Measurements from ENCODE around the gene HNF4A. TPM values are rescaled to one million over a fixed set of nuclear protein-coding genes. Genes with fewer than 3 reads are reported as not detected.

HNF4A gene
- total and polyA plus RNA-seq, 2 donors (not counting 3 experiments of a cell fraction or from before 2014, with no cell fraction given), result not detected

GRCh38 chr20:44358776-44359175 lies 3.3 kb downstream of the HNF4A start:
- no TSS peak for BruUV-seq (replicated peaks)
- dilution Hi-C loops (cut with MboI; ENCODE audit: extremely low pct_ligation_motif_present, low sequenced_read_pairs) (no loop called here), intact Hi-C loops (cut with micrococcal nuclease) (no loop called here)
- H3K9ac ChIP-seq (replicated peaks; ENCODE audit: extremely low read depth, insufficient read depth, low read length), result no peak overlapping the region
- H3K4me3 ChIP-seq (replicated peaks in 1 of 3; ENCODE audit: insufficient read depth in 1 of 3, low read depth in 1 of 3, low read length in 3 of 3), result no peak overlapping the region
- ChIA-PET POLR2A (no interaction called here), CTCF (interaction anchor here (1.0 kb wide), 1 partner anchor 25 kb away, joined by 3 read pairs; no protein-coding TSS in a partner anchor)
- H3K79me2 ChIP-seq (ENCODE audit: control insufficient read depth, insufficient read depth, low read length), result no peaks in the 10 kb centered on the region
- no peak overlapping the region for H2AFZ ChIP-seq (ENCODE audit: low read depth, low read length)
- TF ChIP-seq EZH2 (IDR thresholded peaks at IDR 0.05; ENCODE audit: borderline replicate concordance, low read depth, low read length, severe bottlenecking), result no peak
- TF ChIP-seq MYC (IDR thresholded peaks at IDR 0.05; ENCODE audit: low read depth, low read length), result no peak
- no peak for TF ChIP-seq GATA2 (IDR thresholded peaks at IDR 0.05; ENCODE audit: insufficient read depth, insufficient read length, low read depth, low read length)
- TF ChIP-seq JUN (IDR thresholded peaks at IDR 0.05; ENCODE audit: borderline replicate concordance, insufficient read depth, insufficient read length, low read depth), result no peak
- no peak for TF ChIP-seq POLR2AphosphoS5 (IDR thresholded peaks at IDR 0.05; ENCODE audit: insufficient read depth, low read depth, low read length)
- no peak for TF ChIP-seq CTCF (IDR thresholded peaks at IDR 0.05; ENCODE audit: extremely low read depth in 1 of 2, insufficient read depth in 1 of 2, low read depth in 1 of 2, low read length in 2 of 2)
- H3K4me2 ChIP-seq (ENCODE audit: insufficient read depth, low read length), result no peak overlapping the region
- FAIRE-seq (no peak), DNase-seq (ENCODE audit: low read depth, low spot score) (no peak)
- H3K27ac ChIP-seq (ENCODE audit: insufficient read depth, low read depth, low read length), result no peak overlapping the region
- H3K9me1 ChIP-seq (replicated peaks; ENCODE audit: control insufficient read depth, extremely low read depth, insufficient read depth, low read length), result no peaks in the 10 kb centered on the region
- H3K36me3 ChIP-seq (ENCODE audit: control insufficient read depth in 2 of 2, extremely low read depth in 1 of 2, insufficient read depth in 2 of 2, low read length in 2 of 2), result no peaks in the 10 kb centered on the region
- H3K4me1 ChIP-seq (ENCODE audit: control insufficient read depth, extremely low read depth, insufficient read depth, low read length), result no peaks in the 10 kb centered on the region
- H3K27me3 ChIP-seq (ENCODE audit: control insufficient read depth in 2 of 2, insufficient read depth in 2 of 2, low read length in 2 of 2), result no peaks in the 10 kb centered on the region
- no peaks in the 10 kb centered on the region for H3K9me3 ChIP-seq (replicated peaks; ENCODE audit: control insufficient read depth, insufficient read depth, low read length)
- H4K20me1 ChIP-seq (replicated peaks; ENCODE audit: control insufficient read depth, extremely low read depth, insufficient read depth, low read length), result no peaks in the 10 kb centered on the region
